GM20431 (cell line): ENCODE measurements around the gene GCNT2.

Experiments used
- in situ Hi-C: fragments of 300-500 bp; cut with MseI, MboI; formaldehyde crosslinking; loops from one replicate; pipeline ENCODE4 v1.15.0; 2020; ENCODE audit warnings: low sequenced_read_pairs; ENCODE audit not compliant: unreplicated experiment

The GCNT2 gene

DNA sequence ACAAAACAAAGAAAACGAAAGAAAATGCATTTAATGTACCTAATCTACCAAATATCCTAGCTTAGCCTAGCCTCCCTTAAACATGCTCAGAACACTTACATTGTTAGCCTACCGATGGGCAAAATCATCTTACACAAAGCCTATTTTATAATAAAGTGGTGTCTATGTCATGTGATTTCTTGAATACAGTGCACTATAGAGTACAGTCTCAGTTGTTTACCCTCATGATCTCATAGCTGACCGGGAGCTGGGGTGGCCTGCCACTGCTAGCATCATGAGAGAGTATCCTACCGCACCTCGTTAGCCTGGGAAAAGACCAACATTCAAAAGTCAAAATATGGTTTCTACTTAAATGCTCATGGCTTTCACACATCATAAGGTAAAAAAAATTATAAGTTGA lies 16.6 kb downstream of the GCNT2 start:
- in situ Hi-C loops: no loop called here

DNA sequence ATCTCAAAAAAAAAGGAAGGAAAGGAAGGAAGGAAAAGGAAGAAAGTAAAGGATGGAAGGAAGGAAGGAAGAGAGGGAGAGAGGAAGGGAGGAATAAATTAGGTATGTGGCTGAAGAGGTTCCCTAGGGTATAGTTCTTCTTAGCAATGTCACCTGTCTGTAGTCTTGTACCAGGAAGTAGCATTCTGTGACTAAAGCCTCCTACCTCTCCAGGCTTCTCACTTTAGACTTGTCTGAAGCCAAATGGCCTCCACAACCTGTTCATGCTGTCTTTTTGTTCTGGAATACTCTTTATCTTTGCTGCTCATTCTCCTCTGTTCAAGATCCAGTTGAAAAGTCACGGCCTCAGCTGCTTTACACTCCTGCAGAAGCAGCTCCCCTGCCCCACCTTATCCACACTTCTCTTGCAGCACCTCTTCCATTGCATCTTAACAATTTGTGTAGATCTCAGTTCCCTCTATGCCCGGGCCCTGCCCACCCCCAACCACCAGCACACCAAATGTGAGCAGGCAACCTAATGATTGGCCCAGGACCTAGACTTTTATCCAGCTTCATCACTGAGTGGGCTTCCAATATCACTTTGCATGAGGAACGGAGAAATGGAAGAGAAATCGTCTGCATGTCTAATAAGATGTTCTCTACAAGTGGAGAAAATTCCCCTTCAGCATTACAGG lies 19.1 kb downstream of the GCNT2 start:
- in situ Hi-C loops: no loop called here

DNA sequence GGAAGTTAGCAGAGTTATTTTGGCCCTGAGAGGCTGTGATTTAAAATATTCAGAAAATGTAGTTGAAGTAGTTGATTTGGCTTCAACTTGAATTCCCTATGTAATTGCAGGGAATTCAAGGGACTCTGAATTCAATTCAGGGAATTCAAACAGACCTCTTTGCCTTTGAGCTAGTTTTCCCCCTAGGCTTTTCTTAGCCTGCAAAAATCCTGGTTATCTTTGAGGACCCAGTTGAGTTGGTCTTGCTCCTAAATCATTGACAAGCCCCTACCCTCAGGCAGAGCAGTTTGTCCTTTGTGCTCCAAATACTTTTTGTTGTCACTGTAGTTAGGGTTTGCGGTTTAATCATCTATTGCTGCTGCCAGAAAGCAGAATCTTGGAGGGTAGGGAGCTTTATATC lies 20.4 kb downstream of the GCNT2 start:
- in situ Hi-C loops: no loop called here

DNA sequence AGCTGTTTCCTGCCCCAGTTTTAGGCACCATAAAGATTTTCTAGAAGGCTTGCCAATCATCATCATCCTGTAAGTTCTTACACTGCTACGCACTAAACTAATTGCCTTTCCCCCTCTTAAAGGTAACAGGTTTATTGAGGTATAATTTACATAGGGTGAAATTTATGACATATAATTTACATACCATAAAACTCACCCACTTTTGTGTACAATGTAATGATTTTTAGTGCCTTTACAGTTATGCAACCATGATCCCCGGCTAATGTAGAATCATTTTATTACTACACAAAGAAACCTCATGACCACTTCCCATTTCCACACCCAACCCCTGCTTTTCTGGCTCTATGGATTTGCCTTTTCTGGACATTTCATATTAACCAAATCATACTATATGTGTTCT lies 21.1 kb downstream of the GCNT2 start:
- in situ Hi-C loops: no loop called here

DNA sequence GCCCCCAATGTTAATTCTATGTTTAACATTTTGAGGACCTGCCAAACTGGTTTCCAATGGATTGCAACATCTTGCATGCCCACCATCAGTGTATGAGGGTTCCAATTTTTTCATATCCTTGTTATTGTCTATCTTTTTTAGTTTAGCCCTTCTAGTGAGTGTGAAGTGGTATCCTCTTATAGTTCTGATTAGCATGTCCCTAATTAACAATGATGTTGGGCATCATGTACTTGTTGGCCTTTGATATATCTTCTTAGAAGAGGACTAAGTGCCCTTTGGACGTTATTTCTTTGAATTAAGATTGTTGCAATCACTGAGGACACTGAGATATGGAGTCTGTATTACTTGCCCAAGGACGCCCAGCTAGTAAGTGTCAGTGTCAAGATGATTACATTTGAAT lies 22.3 kb downstream of the GCNT2 start:
- in situ Hi-C loops: no loop called here

DNA sequence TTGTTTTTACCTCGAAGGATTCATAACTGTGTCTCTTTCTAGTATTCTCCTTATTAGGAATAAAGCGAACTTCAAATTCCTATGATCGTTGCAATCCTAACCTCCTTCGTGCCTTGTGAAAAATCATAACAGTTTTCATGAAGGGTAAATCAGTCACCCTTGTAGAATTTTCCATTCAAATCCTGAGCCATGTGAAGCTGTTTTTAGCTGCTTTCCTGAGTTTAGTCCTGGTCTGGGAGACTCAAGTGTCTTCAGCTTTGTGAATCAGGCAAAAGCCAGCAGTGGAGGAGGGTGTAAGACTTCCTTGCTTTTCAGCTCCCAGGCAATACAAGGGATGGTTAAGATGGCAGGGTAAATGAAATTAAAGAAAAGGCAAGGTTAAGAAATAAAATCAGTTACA lies 24.3 kb downstream of the GCNT2 start:
- in situ Hi-C loops: no loop called here

DNA sequence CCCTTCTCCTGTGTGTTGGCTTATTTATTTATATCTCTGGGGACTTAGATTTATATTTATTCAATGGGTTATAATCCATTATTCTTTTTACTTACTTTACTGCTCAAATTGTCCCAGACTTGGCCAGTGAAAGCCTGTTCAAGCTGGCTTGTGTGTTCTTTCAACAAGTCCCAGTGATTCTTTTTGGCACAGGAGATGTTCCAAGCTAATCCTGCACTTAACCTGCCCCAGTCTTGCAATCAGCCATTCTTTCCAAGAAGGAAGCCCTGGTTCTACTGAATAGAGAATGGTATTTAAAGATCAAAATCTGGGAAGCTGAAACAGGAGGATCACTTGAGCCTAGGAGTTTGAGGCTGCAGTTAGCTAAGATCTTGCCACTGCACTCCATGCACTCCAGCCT lies 26.7 kb downstream of the GCNT2 start:
- in situ Hi-C loops: no loop called here

DNA sequence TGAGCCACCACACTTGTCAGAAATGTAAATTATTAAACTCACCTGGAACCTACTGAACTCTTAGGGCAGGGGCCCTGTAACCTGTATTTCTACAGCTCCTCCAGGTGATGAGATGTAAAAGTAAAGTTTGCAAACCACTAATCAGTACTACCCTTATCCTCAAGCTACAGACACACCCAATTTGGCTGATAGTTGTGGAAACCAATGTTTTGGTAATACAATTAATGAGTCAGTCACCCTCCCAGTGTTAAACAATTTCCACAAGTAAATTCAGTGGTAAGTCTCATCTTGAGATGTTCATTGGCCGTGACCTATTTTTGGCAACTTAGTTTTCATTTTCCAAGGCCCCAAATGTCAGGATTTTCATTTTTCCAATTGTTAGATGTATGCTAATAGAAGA lies 29.6 kb downstream of the GCNT2 start:
- in situ Hi-C loops: no loop called here

DNA sequence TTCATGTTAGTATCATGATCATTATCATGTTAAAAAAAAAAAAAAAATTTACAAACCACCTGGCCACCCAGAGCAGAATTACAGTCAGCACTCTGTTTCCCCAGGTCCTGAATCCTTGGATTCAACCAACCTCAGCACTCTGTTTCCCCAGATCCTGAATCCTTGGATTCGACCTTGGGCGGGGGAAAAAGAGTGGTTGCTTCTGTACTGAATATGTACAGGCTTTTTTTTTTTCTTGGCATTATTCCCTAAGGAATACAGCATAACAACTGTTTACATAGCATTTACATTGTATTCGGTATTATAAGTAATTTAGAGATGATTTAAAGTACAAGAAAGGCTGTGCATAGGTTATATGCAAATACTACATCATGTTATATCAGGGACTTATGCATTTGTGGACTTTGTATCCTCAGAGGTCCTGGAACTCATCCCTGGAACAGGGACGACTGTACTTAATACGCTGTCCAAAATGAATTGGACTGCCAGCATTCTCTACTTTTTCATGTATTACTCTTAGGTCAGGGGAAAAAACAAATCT lies 31.2 kb downstream of the GCNT2 start:
- in situ Hi-C loops: no loop called here

DNA sequence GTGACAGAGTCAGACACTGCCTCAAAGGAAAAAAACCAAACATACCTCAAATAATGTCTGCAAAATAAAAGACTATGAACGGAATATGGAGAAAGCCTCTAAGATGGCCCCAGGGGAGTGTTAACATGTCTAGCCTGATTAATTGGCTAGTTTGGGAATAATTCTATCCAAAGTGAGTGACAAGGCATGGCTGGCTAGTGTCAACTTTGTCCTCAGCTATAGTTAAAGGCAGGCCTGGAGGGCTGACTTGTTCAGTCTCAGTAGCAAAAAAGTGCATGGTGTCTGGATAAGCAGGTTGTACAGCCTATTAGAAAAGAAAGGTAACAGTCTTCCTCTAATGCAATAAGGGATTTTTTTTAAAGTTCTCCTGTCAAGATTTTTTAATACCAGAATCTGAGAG lies 32.7 kb downstream of the GCNT2 start:
- in situ Hi-C loops: no loop called here

DNA sequence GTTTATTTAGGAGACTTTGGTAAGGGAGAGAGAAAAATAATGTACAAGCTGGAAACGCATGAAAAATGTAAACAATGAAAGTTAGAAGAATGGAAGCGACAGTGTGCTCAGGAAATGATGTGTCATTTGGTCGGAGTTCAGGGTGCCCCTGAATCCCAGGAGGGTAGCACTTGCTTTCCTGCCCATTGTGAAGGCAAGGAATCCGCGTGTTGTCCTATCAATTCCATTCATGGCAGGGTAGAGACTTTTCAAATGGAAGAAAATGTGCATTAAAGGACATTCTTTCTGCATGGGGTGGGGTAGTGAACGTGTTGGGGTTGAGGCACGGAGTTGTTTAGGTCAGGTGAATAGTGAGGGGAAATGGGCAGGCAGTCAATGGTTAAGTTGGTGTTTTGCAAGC lies 33.7 kb downstream of the GCNT2 start:
- in situ Hi-C loops: no loop called here

DNA sequence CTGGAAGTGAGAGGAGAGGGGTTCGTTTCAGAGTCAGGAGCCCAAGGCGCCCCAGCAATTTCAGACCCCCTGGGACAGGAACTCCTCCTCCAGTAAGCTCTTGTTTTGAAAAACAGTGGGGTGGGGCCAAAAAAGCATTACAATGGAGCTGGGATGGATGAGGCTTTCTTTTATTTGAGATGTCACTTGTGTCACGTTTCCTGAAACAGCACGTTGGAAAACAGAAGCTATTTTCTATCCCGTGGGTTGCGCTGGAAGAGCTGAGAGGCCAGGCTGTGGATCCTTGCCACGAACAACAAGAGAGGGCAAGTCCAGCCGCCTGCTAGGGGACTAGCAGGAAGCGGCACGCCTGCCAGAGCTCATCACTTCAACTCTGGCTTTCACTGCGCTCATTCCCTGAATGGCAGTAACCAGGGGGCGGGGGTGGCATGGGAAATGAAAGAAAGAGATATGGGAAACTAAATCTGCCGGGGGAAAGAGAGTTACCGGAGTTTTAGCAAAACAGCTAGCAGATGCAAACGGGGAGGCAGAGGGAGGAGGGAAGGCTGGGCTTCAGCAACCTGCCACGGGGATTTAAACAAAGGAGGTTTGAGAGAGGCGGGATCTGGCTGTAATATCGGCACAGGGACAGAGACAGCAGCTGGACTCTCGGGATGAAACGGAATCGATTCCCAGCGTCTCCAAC lies 34.6 kb downstream of the GCNT2 start:
- in situ Hi-C loops: no loop called here

DNA sequence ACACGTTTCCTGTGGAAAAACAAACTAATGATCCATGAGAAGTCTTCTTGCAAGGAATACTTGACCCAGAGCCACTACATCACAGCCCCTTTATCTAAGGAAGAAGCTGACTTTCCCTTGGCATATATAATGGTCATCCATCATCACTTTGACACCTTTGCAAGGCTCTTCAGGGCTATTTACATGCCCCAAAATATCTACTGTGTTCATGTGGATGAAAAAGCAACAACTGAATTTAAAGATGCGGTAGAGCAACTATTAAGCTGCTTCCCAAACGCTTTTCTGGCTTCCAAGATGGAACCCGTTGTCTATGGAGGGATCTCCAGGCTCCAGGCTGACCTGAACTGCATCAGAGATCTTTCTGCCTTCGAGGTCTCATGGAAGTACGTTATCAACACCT lies 35.4 kb downstream of the GCNT2 start:
- in situ Hi-C loops: no loop called here

DNA sequence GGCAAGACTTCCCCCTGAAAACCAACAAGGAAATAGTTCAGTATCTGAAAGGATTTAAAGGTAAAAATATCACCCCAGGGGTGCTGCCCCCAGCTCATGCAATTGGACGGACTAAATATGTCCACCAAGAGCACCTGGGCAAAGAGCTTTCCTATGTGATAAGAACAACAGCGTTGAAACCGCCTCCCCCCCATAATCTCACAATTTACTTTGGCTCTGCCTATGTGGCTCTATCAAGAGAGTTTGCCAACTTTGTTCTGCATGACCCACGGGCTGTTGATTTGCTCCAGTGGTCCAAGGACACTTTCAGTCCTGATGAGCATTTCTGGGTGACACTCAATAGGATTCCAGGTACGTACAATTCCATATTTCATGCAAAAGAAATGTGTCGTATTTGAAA lies 35.8 kb downstream of the GCNT2 start:
- in situ Hi-C loops: no loop called here

DNA sequence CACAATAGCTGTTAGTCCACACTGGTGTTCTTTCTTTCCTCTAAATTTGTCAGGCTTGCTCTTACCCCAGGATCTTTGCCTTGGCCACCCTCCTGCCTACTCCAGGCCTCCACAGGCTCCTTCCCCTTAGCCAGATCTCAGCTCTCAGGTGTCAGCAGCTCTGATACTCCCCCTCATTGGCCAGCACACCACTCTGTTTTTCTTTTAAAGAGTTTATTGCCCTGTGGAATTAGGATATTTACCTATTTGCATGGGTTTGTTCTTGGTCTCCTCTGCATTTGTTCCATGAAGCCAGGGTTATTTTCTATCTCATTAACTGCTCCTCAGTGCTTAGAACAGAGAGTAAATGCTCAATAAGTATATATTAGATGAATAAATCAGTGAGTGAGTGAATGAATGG lies 36.8 kb downstream of the GCNT2 start:
- in situ Hi-C loops: no loop called here

DNA sequence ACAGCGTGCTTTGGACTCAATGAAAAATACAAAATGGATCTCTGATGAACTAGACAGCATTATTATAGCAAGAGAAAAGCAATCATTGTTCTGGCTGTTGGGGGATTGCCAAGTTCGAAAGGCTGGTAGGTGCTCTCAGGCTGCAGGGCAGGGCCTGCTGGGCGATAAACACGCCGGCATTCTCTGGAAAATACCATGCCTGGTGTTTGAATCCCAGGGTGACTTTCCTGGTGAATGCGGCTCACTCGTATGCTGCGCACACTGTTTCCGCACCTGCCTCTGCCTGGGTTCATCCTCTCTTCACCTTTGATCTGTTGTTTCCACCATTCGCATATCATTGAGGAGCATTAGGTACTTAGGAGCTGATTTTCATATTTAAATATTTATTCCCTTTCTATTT lies 37.4 kb downstream of the GCNT2 start:
- in situ Hi-C loops: no loop called here

DNA sequence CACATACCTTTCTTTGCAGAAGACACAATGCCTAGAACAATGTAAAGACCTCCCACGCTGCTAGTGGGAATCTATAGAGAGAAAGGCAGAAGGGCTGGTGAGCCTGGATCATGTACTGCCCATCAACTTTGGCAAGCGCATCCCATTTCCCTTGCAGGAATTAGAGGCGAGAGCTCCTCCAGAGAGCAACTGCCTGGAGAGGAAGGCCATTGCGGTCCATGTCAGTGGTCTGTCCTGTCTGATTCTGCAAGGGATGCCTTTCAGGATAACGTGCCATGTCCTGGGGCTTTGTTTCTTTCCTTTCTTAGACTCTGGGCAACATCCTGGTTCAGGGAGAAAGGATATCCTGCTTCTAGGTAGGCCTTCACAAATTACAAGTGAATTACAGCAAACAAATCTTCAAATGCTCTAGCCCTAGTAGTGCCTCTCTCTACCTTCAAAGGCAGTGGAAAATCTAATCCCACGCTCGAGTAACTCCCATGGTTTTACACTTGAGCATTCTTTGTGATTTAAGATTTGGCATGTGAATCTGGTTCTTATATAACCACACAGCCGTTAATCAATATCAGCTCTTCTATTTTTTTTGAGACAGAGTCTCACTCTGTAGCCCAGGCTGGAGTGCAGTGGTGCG lies 38.5 kb downstream of the GCNT2 start:
- in situ Hi-C loops: no loop called here

DNA sequence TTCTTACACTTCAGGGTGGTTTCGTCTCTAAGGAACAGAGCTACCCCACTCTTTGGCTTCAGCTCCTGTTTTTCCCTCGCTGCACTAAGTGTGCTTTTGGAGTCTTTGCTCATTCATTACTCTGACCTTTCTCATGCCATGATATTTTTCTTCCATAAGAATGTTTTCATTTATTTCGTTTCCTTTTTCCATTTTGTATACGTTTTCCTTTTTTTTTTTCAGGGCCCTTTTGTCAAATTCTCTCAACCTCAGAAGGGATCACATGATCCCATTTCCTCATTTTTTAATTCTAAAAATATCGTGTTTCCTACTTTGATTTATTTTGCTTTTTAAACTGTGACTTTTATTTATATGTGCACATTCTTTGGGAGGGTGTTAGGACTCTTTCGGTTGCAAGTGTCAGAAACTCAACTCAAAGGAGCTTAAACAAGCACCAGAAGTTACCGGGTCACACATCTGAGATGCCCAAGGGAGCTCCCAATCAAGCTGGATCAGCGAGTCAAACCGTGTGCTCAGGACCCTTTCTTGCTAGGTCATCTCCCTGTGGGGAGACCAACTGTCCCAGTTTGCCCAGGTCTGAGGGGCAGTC lies 40.6 kb downstream of the GCNT2 start:
- in situ Hi-C loops: no loop called here

DNA sequence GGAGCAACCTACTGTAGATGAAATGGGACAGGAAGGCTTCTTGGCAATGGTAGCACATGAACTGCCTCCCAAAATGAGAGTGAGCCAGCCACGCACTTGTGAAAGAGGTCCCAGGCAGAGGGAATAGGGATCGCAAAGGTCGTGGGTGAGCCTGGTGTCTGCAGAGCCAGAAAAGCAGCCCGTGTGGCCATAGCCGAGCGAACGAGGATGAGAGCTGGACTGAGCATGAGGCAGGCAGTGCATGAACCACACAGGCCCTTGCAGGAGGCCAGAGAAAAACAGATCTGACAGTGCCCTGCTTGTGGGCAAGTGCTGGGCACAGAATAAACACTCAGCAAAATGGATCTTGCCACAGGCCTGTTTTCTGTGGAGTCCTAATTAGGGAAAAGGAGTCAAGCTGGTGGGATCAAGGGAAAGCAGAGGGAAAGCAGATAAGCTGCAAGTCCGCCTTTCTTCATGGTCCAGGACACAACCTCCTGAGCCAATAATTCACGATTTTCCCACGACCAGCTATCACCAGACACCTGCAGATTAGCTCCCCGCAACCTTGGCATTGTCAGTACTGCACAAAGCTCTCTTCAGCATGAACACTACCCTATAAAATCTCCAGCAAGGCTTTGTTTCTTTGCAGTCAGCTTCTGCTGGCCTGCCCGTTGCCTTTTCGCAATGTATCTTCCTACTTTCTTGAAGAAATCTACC lies 44.0 kb downstream of the GCNT2 start:
- in situ Hi-C loops: no loop called here

DNA sequence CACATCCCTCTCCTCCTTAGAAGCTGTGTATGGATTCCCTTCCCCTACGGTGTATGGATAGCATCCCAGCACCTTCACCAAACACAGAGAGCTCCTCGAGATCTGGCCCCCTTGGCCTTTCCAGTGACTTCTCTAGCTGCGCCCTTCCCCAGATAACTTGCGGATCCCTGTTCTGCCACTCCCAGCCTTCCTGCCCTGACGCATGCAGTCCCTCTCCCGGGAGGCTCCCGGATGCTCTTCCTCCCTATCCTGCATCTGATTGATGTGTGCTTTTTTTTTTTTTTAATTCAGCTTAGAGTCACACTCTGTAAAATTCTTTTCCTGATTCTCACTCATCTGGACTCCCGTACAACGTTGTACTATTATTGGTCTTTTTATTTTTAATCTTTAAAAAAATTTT lies 44.8 kb downstream of the GCNT2 start:
- in situ Hi-C loops: no loop called here
